Measurements from ENCODE around the gene CREB5. TPM values are rescaled to one million over a fixed set of nuclear protein-coding genes. Genes with fewer than 3 reads are reported as not detected.

The CREB5 gene
- total RNA-seq, 1 donor from 2014 or later = 8.9 TPM

GRCh38 chr7:28599411-28599810 lies 187.1 kb downstream of the CREB5 start:
- Histone ChIP-seq H3K4me1 (no peaks in the 10 kb centered on the region), H3K27me3 (no peaks in the 10 kb centered on the region), H3K9me3 (no peaks in the 10 kb centered on the region), H3K27ac (no peak overlapping the region), H3K4me3 (no peak overlapping the region), H3K36me3 (no peaks in the 10 kb centered on the region)
- TF ChIP-seq CTCF (IDR thresholded peaks at IDR 0.05) = no peak
- ATAC-seq (no peak), DNase-seq (no peak)
- intact Hi-C loops (cut with DNase I) = no loop called here

GRCh38 chr7:28602282-28602681 lies 190.0 kb downstream of the CREB5 start:
- Histone ChIP-seq H3K9me3 (no peaks in the 10 kb centered on the region), H3K4me3 (no peak overlapping the region), H3K4me1 (no peaks in the 10 kb centered on the region), H3K36me3 (no peaks in the 10 kb centered on the region), H3K27me3 (no peaks in the 10 kb centered on the region), H3K27ac (no peak overlapping the region)
- ATAC-seq (no peak), DNase-seq (no peak)
- TF ChIP-seq CTCF (IDR thresholded peaks at IDR 0.05) = no peak
- intact Hi-C loops (cut with DNase I) = no loop called here

- no peaks in the 10 kb centered on the region for H3K36me3 ChIP-seq
- no peak overlapping the region for H3K4me3 ChIP-seq
- no peaks in the 10 kb centered on the region for H3K9me3 ChIP-seq
- ATAC-seq (no peak), DNase-seq (no peak)
- H3K4me1 ChIP-seq = no peaks in the 10 kb centered on the region
- no peak overlapping the region for H3K27ac ChIP-seq
- TF ChIP-seq CTCF (IDR thresholded peaks at IDR 0.05) = no peak
- intact Hi-C loops (cut with DNase I) = no loop called here
- H3K27me3 ChIP-seq = no peaks in the 10 kb centered on the region
Measured at GRCh38 chr7:28605427-28606085, 193.2 kb downstream of the CREB5 start.

- no peak overlapping the region for H3K4me3 ChIP-seq
- TF ChIP-seq CTCF (IDR thresholded peaks at IDR 0.05) = no peak
- no peaks in the 10 kb centered on the region for H3K36me3 ChIP-seq
- intact Hi-C loops (cut with DNase I) = no loop called here
- no peak for DNase-seq
- no peak overlapping the region for H3K27ac ChIP-seq
- ATAC-seq = no peak
- H3K4me1 ChIP-seq = no peaks in the 10 kb centered on the region
- H3K27me3 ChIP-seq = no peaks in the 10 kb centered on the region
- no peaks in the 10 kb centered on the region for H3K9me3 ChIP-seq
Measured at GRCh38 chr7:28606421-28606820, 194.1 kb downstream of the CREB5 start.

GRCh38 chr7:28607855-28608193 lies 195.5 kb downstream of the CREB5 start:
- no peaks in the 10 kb centered on the region for H3K27me3 ChIP-seq
- H3K4me1 ChIP-seq = no peaks in the 10 kb centered on the region
- no peak overlapping the region for H3K4me3 ChIP-seq
- intact Hi-C loops (cut with DNase I) = no loop called here
- DNase-seq (no peak), ATAC-seq (no peak)
- H3K36me3 ChIP-seq = no peaks in the 10 kb centered on the region
- no peak for TF ChIP-seq CTCF (IDR thresholded peaks at IDR 0.05)
- no peak overlapping the region for H3K27ac ChIP-seq
- no peaks in the 10 kb centered on the region for H3K9me3 ChIP-seq

- no peak for DNase-seq
- no peak overlapping the region for H3K27ac ChIP-seq
- H3K36me3 ChIP-seq = no peaks in the 10 kb centered on the region
- ATAC-seq = no peak
- intact Hi-C loops (cut with DNase I) = no loop called here
- H3K4me3 ChIP-seq = no peak overlapping the region
- H3K27me3 ChIP-seq = no peaks in the 10 kb centered on the region
- no peaks in the 10 kb centered on the region for H3K4me1 ChIP-seq
- no peak for TF ChIP-seq CTCF (IDR thresholded peaks at IDR 0.05)
- H3K9me3 ChIP-seq = no peaks in the 10 kb centered on the region
Measured at GRCh38 chr7:28608237-28608656, 195.9 kb downstream of the CREB5 start.
